Activated T-cell treated with anti-CD3 and anti-CD28 coated beads, Interleukin-2, amount 50 U/mL, for 1 hour (primary cell): ENCODE data around the gene RBMY1F.
"Not testable (repeated sequence)": the region's sequence is repeated elsewhere in the genome, so short reads cannot be mapped to it uniquely, and the experiment has no call there.

Experiments used
- DNase-seq: peaks from one replicate; pipeline ENCODE4 v3.0.0-alpha.2; 2020

Gene RBMY1F

GRCh38 chrY:22182823-22183222 lies at the start of gene RBMY1F:
Gene RBMY1F, minus strand, starts transcription at chrY:22182923. Its CDS starts 1,954 bp downstream, at chrY:22180969.
- not testable (repeated sequence) for DNase-seq

GRCh38 chrY:22151144-22151543 lies 31.6 kb downstream of the RBMY1F start:
- DNase-seq = not testable (repeated sequence)

GRCh38 chrY:22141011-22141695 lies 41.6 kb downstream of the RBMY1F start:
- DNase-seq = not testable (repeated sequence)

GRCh38 chrY:22134719-22135118 lies 48.0 kb downstream of the RBMY1F start:
- not testable (repeated sequence) for DNase-seq

- DNase-seq = not testable (repeated sequence)
Measured at GRCh38 chrY:22130494-22130893, 52.2 kb downstream of the RBMY1F start.
